ENCODE results near the gene RNF187. TPM values are rescaled to one million over a fixed set of nuclear protein-coding genes. Genes with fewer than 3 reads are reported as not detected.

RNF187 gene
- total RNA-seq, 1 donor from 2014 or later: 128 TPM

DNA sequence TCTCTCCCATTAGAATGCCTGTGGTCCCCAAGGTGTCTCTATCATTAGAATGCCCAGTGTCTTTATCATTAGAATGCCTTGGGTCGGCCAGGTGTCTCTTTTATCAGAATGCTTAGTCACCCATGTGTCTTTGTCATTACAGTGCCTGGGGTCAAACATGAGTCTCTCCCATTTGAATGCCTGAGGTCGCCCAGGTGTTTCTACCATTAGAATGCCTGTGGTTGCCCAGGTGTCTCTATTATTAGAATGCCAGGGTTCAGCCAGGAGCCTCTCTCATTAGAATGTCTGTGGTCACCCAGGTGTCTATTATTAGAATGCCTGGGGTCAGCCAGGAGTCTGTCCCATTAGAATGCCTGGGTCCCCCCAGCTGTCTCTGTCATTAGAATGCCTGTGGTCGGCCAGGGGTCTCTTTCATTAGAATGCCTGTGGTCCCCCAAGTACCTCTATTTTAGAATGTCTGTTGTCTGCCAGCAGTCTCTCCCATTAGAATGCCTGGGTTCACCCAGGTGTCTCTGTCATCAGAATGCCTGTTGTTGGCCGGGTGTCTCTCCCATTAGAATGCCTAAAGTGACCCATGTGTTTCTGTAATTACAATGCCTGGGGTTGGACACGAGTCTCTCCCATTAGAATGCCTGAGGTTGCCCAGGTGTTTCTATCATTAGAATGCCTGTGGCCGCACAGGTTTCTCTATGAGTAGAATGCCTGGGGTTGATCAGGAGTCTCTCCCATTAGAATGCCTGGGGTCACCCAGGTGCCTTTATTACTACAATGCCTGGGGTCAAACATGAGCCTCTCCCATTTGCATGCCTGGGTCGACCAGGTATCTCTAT lies 57.1 kb downstream of the RNF187 start:
- TF ChIP-seq, protein P1, sequence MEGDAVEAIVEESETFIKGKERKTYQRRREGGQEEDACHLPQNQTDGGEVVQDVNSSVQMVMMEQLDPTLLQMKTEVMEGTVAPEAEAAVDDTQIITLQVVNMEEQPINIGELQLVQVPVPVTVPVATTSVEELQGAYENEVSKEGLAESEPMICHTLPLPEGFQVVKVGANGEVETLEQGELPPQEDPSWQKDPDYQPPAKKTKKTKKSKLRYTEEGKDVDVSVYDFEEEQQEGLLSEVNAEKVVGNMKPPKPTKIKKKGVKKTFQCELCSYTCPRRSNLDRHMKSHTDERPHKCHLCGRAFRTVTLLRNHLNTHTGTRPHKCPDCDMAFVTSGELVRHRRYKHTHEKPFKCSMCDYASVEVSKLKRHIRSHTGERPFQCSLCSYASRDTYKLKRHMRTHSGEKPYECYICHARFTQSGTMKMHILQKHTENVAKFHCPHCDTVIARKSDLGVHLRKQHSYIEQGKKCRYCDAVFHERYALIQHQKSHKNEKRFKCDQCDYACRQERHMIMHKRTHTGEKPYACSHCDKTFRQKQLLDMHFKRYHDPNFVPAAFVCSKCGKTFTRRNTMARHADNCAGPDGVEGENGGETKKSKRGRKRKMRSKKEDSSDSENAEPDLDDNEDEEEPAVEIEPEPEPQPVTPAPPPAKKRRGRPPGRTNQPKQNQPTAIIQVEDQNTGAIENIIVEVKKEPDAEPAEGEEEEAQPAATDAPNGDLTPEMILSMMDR (IDR thresholded peaks at IDR 0.05; ENCODE audit: insufficient read depth, low read length, poor library complexity, severe bottlenecking): no peak
- Histone ChIP-seq H3K4me3 (ENCODE audit: low read depth, low read length) (no peak overlapping the region), H3K36me3 (ENCODE audit: control insufficient read depth, insufficient read depth, low read length) (no peaks in the 10 kb centered on the region), H3K27me3 (ENCODE audit: control insufficient read depth, insufficient read depth, low read length) (no peaks in the 10 kb centered on the region)
- no peak for DNase-seq (ENCODE audit: low read depth)

DNA sequence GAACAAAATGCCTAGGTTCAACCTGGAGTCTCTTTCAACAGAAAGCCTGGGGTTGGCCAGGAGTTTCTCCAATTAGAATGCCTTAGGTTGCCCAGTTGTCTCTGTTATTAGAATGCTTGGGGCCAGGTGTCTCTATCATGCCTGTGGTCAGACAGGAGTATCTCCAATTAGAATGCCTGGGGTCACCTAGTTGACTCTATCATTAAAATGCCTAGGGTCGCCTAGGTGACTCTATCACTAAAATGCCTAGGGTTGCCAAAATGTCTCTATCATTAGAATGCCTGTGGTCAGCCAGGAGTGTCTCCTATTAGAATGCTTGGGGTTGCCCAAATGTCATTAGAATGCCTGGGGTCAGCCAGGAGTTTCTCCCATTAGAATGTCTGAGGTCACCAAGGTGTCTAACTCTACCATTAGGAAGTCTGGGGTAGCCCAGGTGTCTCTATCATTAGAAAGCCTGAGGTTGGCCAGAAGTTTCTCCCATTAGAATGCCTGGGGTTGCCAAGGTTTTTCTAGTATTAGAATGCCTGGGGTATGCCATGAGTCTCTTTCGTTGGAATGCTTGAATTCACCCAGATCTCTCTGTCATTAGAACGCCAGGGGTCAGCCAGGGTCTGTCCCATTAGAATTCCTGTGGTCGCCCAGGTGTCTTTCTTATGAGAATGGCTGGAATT lies 57.9 kb downstream of the RNF187 start:
- Histone ChIP-seq H3K4me3 (ENCODE audit: low read depth, low read length) (no peak overlapping the region), H3K36me3 (ENCODE audit: control insufficient read depth, insufficient read depth, low read length) (no peaks in the 10 kb centered on the region), H3K27me3 (ENCODE audit: control insufficient read depth, insufficient read depth, low read length) (no peaks in the 10 kb centered on the region)
- TF ChIP-seq, protein P1 (IDR thresholded peaks at IDR 0.05; ENCODE audit: insufficient read depth, low read length, poor library complexity, severe bottlenecking): no peak
- DNase-seq (ENCODE audit: low read depth): no peak

Other genes starting within 250 kb of the RNF187 start
- 47.0 and 59.9 TPM in 2 replicates for gene TRIM11, start 80.5 kb upstream of the RNF187 start, total RNA-seq
- gene TRIM17, start 70.5 kb upstream of the RNF187 start, total RNA-seq: 4.6 and 6.1 TPM in 2 replicates
- gene RHOU, start 248.1 kb downstream of the RNF187 start, total RNA-seq: 1.0 and 1.2 TPM in 2 replicates